ENCODE results near the gene SAP30. TPM values are rescaled to one million over a fixed set of nuclear protein-coding genes. Genes with fewer than 3 reads are reported as not detected.
A peak's percentile ranks its signal among the peaks of the same experiment; 100 is the strongest.

SAP30 gene
- total RNA-seq, 4 donors from 2014 or later: 27.7 to 88.5 (median 49.1) TPM

- peak overlapping the region in 2 of 4 donors; percentile 39 to 42 for H3K27ac ChIP-seq
- H3K4me1 ChIP-seq: peaks cover 0 to 36% (median 18%) of the 10 kb centered on the region in 4 donors
- peak in 1 of 2 donors; percentile 36 for DNase-seq (ENCODE audit: low spot score in 2 of 2)
Observed at GRCh38 chr4:173413036-173413435, 42.3 kb downstream of the SAP30 start.

GRCh38 chr4:173414456-173414855 lies 43.7 kb downstream of the SAP30 start:
- WGBS, 2 donors: 69% methylated on average over 3 of the region's 3 CpGs
- no peak for DNase-seq (ENCODE audit: low spot score in 2 of 2)
- TF ChIP-seq EP300 (IDR thresholded peaks at IDR 0.05) (no peak), CTCF (IDR thresholded peaks at IDR 0.05) (no peak), POLR2A (IDR thresholded peaks at IDR 0.05) (no peak)
- Histone ChIP-seq H3K36me3 (no peaks in the 10 kb centered on the region), H3K27me3 (no peaks in the 10 kb centered on the region), H3K27ac (peak overlapping the region in 3 of 4 donors; percentile 20 to 63 (median 42)), H3K4me1 (peaks cover 0 to 36% (median 18%) of the 10 kb centered on the region in 4 donors), H3K4me3 (no peak overlapping the region), H3K9me3 (no peaks in the 10 kb centered on the region)

More at GRCh38 chr4:173413036-173413435, 42.3 kb downstream of the SAP30 start:
- H3K27me3 ChIP-seq: no peaks in the 10 kb centered on the region
- no peak for TF ChIP-seq CTCF (IDR thresholded peaks at IDR 0.05)
- peak; percentile 42 to 64 for TF ChIP-seq EP300 (IDR thresholded peaks at IDR 0.05)
- no peak for TF ChIP-seq POLR2A (IDR thresholded peaks at IDR 0.05)
- H3K4me3 ChIP-seq: no peak overlapping the region
- H3K9me3 ChIP-seq: no peaks in the 10 kb centered on the region
- 68 to 70% methylated on average over 1 of the region's 1 CpG for WGBS, 2 donors
- H3K36me3 ChIP-seq: no peaks in the 10 kb centered on the region

- Histone ChIP-seq H3K4me3 (no peak overlapping the region), H3K36me3 (no peaks in the 10 kb centered on the region), H3K27ac (peak overlapping the region; percentile 1 to 63 (median 31)), H3K4me1 (peaks cover 0 to 33% (median 15%) of the 10 kb centered on the region in 4 donors), H3K9me3 (no peaks in the 10 kb centered on the region), H3K27me3 (no peaks in the 10 kb centered on the region)
- no peak for DNase-seq (ENCODE audit: low spot score in 2 of 2)
- 43 to 52% methylated on average over 3 of the region's 3 CpGs for WGBS, 2 donors
- peak in 1 of 2 donors; percentile 19 for TF ChIP-seq POLR2A (IDR thresholded peaks at IDR 0.05)
- TF ChIP-seq CTCF (IDR thresholded peaks at IDR 0.05): no peak
- TF ChIP-seq EP300 (IDR thresholded peaks at IDR 0.05): peak; percentile 31 to 61
Observed at GRCh38 chr4:173415092-173415491, 44.3 kb downstream of the SAP30 start.

GRCh38 chr4:173415885-173416653 lies 45.3 kb downstream of the SAP30 start:
- no peaks in the 10 kb centered on the region for H3K9me3 ChIP-seq
- H3K27ac ChIP-seq: peak overlapping the region; percentile 1 to 63 (median 48)
- no peaks in the 10 kb centered on the region for H3K27me3 ChIP-seq
- DNase-seq (ENCODE audit: low spot score in 2 of 2): peak; percentile 20 to 35
- TF ChIP-seq POLR2A (IDR thresholded peaks at IDR 0.05) (peak in 1 of 2 donors; percentile 18), EP300 (IDR thresholded peaks at IDR 0.05) (peak in 1 of 2 donors; percentile 57), CTCF (IDR thresholded peaks at IDR 0.05) (no peak)
- WGBS, 2 donors: 66 to 79% methylated on average over 26 of the region's 26 CpGs
- no peak overlapping the region for H3K4me3 ChIP-seq
- no peaks in the 10 kb centered on the region for H3K36me3 ChIP-seq
- peaks cover 0 to 26% (median 11%) of the 10 kb centered on the region in 4 donors for H3K4me1 ChIP-seq

GRCh38 chr4:173417833-173418232 lies 47.1 kb downstream of the SAP30 start:
- Histone ChIP-seq H3K36me3 (no peaks in the 10 kb centered on the region), H3K4me1 (peaks cover 0 to 19% (median 9%) of the 10 kb centered on the region in 4 donors), H3K4me3 (no peak overlapping the region), H3K27ac (no peak overlapping the region), H3K27me3 (no peaks in the 10 kb centered on the region), H3K9me3 (no peaks in the 10 kb centered on the region)
- no peak for TF ChIP-seq POLR2A (IDR thresholded peaks at IDR 0.05)
- no peak for TF ChIP-seq EP300 (IDR thresholded peaks at IDR 0.05)
- TF ChIP-seq CTCF (IDR thresholded peaks at IDR 0.05): no peak
- DNase-seq (ENCODE audit: low spot score in 2 of 2): no peak
